Esophagus squamous epithelium (tissue), 4 donors: ENCODE measurements around the gene TSKS.

Experiments
- POLR2A ChIP-seq, 4 donors: fragments of 450-650 bp; IDR thresholded peaks; one replicate each; pipeline ENCODE4 v1.6.1; 2017; ENCODE audit warnings: antibody characterized with exemption in 4 of 4, mild to moderate bottlenecking in 4 of 4, moderate library complexity in 3 of 4
- TF ChIP-seq, protein P1 (sequence below), 6 experiments: fragments of 450-650 bp in 4 of 6; fragments of 200-600 bp in 2 of 6; sonication (generic) in 2 of 6; IDR thresholded peaks; one replicate each; pipeline ENCODE4 v1.5.1; 2016 to 2019; ENCODE audit warnings: antibody characterized with exemption in 6 of 6, mild to moderate bottlenecking in 4 of 6, moderate library complexity in 4 of 6

DNA sequence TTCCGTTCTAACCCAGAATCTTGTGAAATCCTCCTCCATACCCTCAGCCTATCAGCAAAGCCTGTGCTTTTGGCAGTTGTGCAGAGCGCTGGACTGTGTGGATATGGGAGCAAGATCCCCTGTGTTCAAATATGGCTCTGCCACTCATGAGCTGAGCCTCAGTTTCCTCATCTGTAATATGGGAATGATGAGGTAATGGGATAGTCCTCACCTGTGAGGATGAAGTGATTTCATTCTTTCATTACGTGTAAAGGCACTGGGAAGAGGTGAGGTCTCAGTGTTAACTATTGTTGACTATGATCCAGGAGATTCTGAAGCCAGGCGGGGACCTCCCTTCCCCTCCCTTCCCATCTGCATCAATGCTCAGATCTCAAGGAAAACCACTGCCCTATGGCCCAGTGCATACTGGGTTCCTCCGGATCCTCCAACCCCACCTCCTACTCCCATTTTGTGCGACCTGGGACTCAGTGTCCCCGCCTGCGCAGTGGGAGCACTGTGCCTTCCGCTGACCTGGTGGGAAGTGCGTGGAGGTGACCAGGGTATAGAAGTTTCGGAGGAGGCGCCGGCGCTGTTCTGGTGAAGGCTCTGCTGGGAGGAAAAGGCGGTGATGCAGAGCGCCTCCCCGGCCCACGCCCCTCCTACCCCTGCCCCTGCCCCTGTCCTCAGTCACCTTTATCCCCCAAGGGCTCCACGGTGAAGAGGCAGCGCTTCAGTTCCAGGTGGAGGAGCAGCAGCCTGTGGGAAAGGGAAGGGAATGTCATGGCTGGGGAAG lies 45.0 kb upstream of the TSKS start:
- TF ChIP-seq, protein P1, sequence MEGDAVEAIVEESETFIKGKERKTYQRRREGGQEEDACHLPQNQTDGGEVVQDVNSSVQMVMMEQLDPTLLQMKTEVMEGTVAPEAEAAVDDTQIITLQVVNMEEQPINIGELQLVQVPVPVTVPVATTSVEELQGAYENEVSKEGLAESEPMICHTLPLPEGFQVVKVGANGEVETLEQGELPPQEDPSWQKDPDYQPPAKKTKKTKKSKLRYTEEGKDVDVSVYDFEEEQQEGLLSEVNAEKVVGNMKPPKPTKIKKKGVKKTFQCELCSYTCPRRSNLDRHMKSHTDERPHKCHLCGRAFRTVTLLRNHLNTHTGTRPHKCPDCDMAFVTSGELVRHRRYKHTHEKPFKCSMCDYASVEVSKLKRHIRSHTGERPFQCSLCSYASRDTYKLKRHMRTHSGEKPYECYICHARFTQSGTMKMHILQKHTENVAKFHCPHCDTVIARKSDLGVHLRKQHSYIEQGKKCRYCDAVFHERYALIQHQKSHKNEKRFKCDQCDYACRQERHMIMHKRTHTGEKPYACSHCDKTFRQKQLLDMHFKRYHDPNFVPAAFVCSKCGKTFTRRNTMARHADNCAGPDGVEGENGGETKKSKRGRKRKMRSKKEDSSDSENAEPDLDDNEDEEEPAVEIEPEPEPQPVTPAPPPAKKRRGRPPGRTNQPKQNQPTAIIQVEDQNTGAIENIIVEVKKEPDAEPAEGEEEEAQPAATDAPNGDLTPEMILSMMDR (IDR thresholded peaks at IDR 0.05) = no peak
- no peak for TF ChIP-seq POLR2A (IDR thresholded peaks at IDR 0.05)
